ENCODE measurements around the gene GSE1.
"Not testable (repeated sequence)": the region's sequence is repeated elsewhere in the genome, so short reads cannot be mapped to it uniquely, and the experiment has no call there.

GSE1 gene

DNA sequence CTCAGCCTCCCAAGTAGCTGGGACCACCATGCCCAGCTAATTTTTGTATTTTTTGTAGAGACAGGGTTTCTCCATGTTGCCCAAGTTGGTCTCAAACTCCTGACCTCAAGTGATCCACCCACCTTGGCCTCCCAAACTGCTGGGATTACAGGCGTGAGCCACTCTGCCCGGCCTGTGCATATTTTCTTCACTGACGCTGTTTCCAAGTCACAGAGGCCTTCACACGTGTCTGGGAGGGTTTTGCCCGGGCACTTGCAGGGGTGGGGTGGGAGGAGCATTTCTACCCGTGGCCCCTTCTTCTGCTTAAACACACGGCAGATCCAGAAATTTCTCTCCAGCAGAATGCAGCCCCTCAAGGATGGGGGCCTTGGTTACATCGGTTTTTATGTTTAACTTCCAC, 20.8 kb upstream of the GSE1 start:
- not testable (repeated sequence) for DNase-seq

DNA sequence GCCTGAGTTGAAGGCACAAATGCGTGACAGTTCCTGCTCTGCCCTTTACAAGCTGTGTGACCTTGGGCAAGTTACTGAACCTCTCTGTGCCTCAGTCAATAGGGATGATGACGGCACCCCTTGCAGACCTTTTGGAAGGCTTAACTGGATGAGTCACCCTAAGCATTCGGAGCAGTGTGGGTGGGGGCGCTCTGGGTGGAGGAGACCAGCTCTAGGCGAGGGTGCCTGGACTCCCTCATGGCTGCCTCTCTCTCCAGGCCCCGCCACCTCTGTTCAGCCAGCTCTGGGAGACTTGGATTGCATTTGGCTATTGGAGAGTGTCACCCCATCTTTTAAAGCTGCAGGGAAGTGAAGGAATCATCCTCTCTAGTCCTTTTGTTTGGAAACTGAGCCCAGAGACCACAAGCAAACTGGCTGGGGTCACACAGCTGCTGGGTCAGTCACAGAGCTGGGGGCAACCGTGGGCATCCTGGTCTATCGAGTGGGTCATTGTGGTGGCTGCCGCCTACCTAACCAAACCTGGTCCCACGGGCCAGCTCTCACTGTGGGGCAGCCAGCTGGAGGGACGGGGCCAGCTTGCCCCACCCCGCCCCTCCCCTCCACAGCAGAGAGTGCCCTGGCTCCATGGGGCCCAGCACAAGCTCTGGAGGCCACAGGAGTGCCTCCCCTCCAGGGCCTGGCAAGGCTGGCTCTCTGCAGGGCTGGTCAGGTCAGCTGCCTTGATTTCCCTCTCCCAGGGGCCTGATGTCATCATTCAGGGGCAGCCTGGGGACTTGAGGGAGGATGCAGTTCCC, 20.2 kb upstream of the GSE1 start:
- no peak for DNase-seq

- no peak for DNase-seq
These were observed 19.5 kb upstream of the GSE1 start for GRCh38 chr16:85593494-85594221.

DNA sequence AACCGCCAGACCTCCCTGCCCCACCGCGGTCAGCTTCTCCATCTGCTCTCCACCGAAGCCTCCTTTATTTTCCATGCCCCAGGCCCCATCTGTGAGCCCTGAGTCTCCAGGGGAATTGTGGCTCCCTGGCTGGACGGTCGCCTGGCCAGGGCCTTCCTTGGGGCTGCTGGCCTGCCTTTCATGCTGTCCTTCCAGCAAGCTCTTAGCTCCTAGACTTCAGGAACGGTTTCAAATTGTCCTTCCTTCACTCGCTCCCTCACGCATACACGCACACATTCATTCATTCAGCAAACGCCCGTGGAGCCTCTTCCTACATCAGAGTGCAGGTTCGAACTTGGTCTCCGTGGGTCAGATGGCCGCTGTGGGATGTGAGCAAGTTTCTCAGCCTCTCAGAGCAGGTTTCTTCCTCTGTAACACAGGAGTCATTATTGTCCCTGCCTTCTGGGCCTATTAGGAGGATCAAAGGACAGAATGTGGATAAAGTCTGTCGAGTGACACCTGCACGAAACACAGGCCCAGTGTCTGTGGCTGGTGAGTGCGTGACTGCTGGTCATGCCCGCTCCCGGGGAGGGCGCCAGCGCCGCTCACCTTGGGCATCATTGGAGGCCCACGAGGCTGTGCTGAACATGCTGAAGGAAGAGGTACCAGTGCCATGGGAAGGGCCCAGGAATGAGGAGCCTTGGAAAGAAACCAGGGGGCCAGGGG, 18.7 kb upstream of the GSE1 start:
- DNase-seq, result no peak

GRCh38 chr16:85594978-85595661, 18.0 kb upstream of the GSE1 start:
- no peak for DNase-seq

- DNase-seq, result no peak
These were observed 17.2 kb upstream of the GSE1 start for GRCh38 chr16:85595812-85596502.

- DNase-seq, result no peak
These were observed 15.0 kb upstream of the GSE1 start for GRCh38 chr16:85598141-85598540.

DNA sequence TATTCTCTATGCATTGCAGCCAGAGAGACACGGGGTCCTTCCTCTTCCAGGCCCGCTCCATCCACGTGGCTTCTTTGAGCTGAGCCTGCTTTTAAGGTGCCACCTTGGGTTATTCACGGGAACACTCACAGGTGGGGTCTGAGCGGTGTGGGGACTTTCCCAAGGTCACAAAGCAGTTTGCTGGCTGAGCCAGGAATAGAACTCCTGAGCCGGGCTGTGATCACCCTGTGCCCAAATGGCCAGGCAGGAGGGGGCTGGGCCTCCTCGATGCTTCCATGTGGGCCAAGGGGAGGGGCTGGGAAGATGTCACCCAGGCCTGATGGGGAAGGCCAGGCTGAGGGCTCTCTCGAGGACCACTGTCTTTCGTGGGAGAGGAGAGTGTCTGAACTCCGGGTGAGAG, 13.0 kb upstream of the GSE1 start:
- no peak for DNase-seq

GRCh38 chr16:85600530-85601271, 12.4 kb upstream of the GSE1 start:
- DNase-seq, result no peak

GRCh38 chr16:85601272-85601639, 11.9 kb upstream of the GSE1 start:
- DNase-seq, result no peak

DNA sequence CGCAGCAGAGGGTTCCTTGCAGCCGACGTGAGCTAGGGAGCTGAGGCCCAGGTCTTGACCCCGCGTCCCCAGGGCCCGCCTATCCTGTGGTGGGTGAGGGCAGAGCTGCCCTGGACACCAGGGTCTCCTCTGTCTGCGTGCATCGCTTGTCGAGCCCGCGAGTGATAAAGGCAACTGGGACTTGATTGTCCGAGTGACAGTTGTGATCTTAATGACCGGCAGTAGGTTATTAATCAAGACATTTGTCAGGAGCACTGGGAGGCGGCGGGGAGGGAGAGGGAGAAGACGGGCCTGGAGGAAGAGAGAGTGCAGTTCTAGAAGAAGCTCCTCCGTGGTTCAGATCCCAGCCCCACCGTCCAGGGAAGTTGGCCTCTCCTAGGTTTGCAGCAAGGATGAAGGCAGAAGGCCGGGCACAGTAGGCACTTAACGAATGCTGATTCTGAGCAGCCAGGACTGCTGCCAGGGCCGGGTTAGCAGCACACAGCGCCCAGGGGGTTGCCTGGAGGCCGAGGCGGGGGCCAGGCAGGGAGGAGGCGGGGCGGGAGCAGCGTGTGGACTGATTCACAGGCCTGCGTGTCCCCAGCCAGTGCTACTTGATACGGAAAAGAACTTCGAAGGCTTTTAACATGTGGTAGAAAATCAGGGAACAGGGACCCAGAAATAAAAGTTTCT, 11.3 kb upstream of the GSE1 start:
- DNase-seq, result no peak

GRCh38 chr16:85602402-85603202, 10.5 kb upstream of the GSE1 start:
- DNase-seq, result no peak

- no peak for DNase-seq
These were observed 9.8 kb upstream of the GSE1 start for GRCh38 chr16:85603203-85603755.

GRCh38 chr16:85604145-85604705, 8.9 kb upstream of the GSE1 start:
- DNase-seq, result no peak

DNA sequence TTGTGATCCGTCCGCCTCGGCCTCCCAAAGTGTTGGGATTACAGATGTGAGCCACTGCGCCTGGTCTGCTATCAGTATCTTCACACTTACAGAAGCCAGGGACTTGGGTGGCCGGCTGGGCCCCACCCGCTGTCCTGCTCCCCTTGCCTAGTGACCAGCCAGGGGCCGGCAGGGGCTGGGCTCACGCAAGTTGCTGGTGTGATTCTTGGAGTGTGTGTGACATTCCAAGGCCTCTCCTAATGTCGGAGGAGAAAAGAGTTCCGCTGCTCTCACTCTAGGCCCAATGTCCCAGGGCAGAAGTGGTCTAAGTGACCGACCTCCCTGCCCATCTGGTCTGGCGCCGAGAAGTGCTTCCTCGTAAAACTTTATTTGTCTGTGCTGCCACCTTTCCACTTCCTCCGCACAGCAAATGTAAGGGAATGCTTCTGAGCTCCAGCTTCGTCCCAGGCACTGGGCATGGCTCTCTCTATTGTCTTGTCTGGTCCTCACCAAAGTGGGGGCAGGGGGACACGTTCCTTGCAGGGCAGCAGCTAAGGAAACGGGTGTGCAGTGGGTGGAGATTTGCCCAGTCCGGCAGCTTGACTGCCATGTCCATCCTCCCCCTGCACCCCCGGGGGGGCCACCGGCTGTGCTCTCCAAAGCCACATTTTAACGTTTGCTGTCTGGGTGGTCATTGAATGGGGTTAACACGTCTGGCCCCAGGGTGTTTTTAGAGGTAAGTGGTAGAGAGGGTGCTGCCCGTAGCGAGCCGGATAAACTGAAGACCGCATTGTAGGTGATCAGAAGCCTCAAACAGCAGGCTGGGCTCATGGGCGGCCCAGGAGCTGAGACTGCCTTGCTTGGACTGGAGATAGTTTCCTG, 7.8 kb upstream of the GSE1 start:
- no peak for DNase-seq

DNA sequence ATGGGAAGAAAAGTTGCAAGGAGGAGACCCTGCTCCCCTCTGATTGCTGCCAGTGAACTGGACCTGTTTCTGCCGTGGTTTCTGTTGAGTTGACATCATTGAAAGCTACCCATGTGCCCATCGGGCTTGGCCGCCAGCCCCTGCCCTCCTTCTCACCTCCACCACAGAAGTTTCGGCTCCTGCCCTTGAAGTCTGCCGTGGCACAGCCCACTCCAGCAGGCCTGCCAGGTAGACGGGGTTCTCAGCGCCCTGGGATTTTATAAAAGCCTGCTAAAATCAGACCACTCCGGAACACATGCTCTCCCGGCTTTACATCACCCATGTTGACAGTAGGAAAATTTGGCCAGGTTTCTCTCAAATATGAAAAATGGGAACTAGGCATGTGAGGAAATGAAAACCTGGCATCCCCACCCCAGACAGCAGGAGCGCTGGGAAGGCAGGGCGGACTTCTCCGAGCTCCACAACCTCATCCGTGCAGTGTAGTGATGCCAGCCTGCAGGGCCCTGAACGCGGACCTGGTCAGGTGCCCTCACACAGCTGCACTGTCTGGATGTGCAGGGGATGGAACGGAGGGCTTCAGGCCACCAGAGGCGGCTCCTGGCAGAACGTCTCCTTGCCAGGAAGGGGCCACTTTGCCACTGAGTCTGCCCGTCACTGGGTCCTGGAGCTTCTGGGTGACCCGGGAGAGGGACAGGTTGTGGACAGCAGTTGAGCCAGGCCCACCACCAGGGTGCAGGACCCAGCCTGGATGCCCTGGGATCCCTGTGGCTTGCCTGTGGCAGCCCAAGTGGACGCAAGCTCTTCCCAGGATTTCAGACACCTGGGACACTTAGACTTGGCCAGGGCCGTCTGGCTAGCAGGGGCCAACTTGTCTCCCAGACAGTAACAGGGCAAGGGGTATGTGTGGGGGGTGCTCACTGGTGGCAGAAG, 6.9 kb upstream of the GSE1 start:
- no peak for DNase-seq

DNA sequence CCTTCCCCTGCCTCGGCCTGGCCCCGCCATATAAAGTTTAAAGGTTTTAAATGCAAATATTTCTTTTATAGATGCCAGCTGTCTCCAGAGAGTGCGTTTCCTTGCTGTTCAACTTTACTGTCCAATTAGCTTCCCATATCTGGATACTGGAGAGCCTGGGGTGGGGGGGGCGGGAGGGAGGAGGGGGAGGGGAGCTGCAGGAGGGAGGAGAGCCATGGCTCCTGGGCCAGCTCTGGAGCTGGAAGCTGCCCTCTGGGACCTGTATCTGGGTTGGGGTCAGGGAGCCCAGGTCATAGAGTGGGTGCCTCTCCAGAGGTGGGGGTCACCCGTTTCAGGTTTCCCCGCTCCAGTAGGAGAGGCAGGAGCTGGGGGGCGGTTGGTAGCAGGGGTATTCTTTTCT, 6.2 kb upstream of the GSE1 start:
- no peak for DNase-seq

- DNase-seq, result no peak
These were observed 5.8 kb upstream of the GSE1 start for GRCh38 chr16:85607321-85607765.
